ENCODE results near the gene LNX1.
"Not testable (repeated sequence)": the region's sequence is repeated elsewhere in the genome, so short reads cannot be mapped to it uniquely, and the experiment has no call there.

Gene LNX1

GRCh38 chr4:53432528-53433424, 158.5 kb downstream of the LNX1 start:
- no peak for DNase-seq (ENCODE audit: low read depth, low spot score)
- peaks cover 20% of the 10 kb centered on the region for H3K36me3 ChIP-seq (ENCODE audit: insufficient read depth, insufficient read length, low read length)
- no peaks in the 10 kb centered on the region for H3K4me1 ChIP-seq (ENCODE audit: insufficient read depth, insufficient read length)
- no peaks in the 10 kb centered on the region for H3K9me3 ChIP-seq (ENCODE audit: insufficient read depth, low read length)
- no peaks in the 10 kb centered on the region for H3K27me3 ChIP-seq (ENCODE audit: insufficient read depth, insufficient read length)
- TF ChIP-seq SUZ12 (IDR thresholded peaks at IDR 0.05; ENCODE audit: extremely low read depth, insufficient read depth, insufficient read length): no peak
- H3K4me3 ChIP-seq (ENCODE audit: insufficient read length, low read depth): no peak overlapping the region
- H3K9ac ChIP-seq (ENCODE audit: insufficient read length, low read depth): no peak overlapping the region

DNA sequence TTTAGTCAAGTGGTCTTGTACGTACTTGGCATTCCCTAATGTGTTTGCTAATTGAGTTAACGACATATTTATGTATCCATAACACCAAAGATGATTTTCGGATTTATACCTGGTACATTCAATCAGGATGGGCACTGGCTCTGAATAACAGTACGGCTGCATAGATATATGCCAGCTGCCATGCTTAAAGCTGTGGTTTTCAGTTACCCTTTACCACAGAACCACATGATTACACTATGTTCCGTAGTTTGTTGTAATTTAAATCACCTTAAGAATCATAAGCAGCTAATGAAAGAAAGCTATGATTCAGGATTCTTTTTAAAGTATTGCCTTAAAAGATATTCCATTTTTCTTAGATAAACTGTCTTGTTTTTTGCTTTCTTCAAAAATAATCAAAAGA, 160.2 kb downstream of the LNX1 start:
- no peak for TF ChIP-seq SUZ12 (IDR thresholded peaks at IDR 0.05; ENCODE audit: extremely low read depth, insufficient read depth, insufficient read length)
- TF ChIP-seq YY1 (IDR thresholded peaks at IDR 0.05; ENCODE audit: insufficient read depth, insufficient read length): no peak
- TF ChIP-seq ZNF274 (IDR thresholded peaks at IDR 0.05; ENCODE audit: low read depth, low read length): no peak
- Histone ChIP-seq H3K4me3 (ENCODE audit: insufficient read length, low read depth) (no peak overlapping the region), H3K9ac (ENCODE audit: insufficient read length, low read depth) (no peak overlapping the region), H3K4me1 (ENCODE audit: insufficient read depth, insufficient read length) (no peaks in the 10 kb centered on the region), H3K36me3 (ENCODE audit: insufficient read depth, insufficient read length, low read length) (peaks cover 25% of the 10 kb centered on the region), H3K27me3 (ENCODE audit: insufficient read depth, insufficient read length) (no peaks in the 10 kb centered on the region), H3K9me3 (ENCODE audit: insufficient read depth, low read length) (no peaks in the 10 kb centered on the region)
- DNase-seq (ENCODE audit: low read depth, low spot score): no peak

GRCh38 chr4:53427366-53427765, 163.9 kb downstream of the LNX1 start:
- Histone ChIP-seq H3K36me3 (ENCODE audit: insufficient read depth, insufficient read length, low read length) (peaks cover 31% of the 10 kb centered on the region), H3K27me3 (ENCODE audit: insufficient read depth, insufficient read length) (no peaks in the 10 kb centered on the region), H3K9ac (ENCODE audit: insufficient read length, low read depth) (no peak overlapping the region), H3K4me3 (ENCODE audit: insufficient read length, low read depth) (no peak overlapping the region), H3K9me3 (ENCODE audit: insufficient read depth, low read length) (no peaks in the 10 kb centered on the region), H3K4me1 (ENCODE audit: insufficient read depth, insufficient read length) (no peaks in the 10 kb centered on the region)
- no peak for TF ChIP-seq YY1 (IDR thresholded peaks at IDR 0.05; ENCODE audit: insufficient read depth, insufficient read length)
- no peak for TF ChIP-seq ZNF274 (IDR thresholded peaks at IDR 0.05; ENCODE audit: low read depth, low read length)
- no peak for TF ChIP-seq SUZ12 (IDR thresholded peaks at IDR 0.05; ENCODE audit: extremely low read depth, insufficient read depth, insufficient read length)
- DNase-seq (ENCODE audit: low read depth, low spot score): no peak

GRCh38 chr4:53424280-53424679, 167.0 kb downstream of the LNX1 start:
- H3K27me3 ChIP-seq (ENCODE audit: insufficient read depth, insufficient read length): no peaks in the 10 kb centered on the region
- H3K9me3 ChIP-seq (ENCODE audit: insufficient read depth, low read length): no peaks in the 10 kb centered on the region
- no peak overlapping the region for H3K4me3 ChIP-seq (ENCODE audit: insufficient read length, low read depth)
- peaks cover 23% of the 10 kb centered on the region for H3K36me3 ChIP-seq (ENCODE audit: insufficient read depth, insufficient read length, low read length)
- no peak for DNase-seq (ENCODE audit: low read depth, low spot score)
- TF ChIP-seq ZNF274 (IDR thresholded peaks at IDR 0.05; ENCODE audit: low read depth, low read length): no peak
- no peak for TF ChIP-seq SUZ12 (IDR thresholded peaks at IDR 0.05; ENCODE audit: extremely low read depth, insufficient read depth, insufficient read length)
- no peak for TF ChIP-seq YY1 (IDR thresholded peaks at IDR 0.05; ENCODE audit: insufficient read depth, insufficient read length)
- no peaks in the 10 kb centered on the region for H3K4me1 ChIP-seq (ENCODE audit: insufficient read depth, insufficient read length)
- H3K9ac ChIP-seq (ENCODE audit: insufficient read length, low read depth): no peak overlapping the region

GRCh38 chr4:53422367-53422766, 168.9 kb downstream of the LNX1 start:
- no peak overlapping the region for H3K4me3 ChIP-seq (ENCODE audit: insufficient read length, low read depth)
- no peak for DNase-seq (ENCODE audit: low read depth, low spot score)
- H3K9me3 ChIP-seq (ENCODE audit: insufficient read depth, low read length): no peaks in the 10 kb centered on the region
- TF ChIP-seq ZNF274 (IDR thresholded peaks at IDR 0.05; ENCODE audit: low read depth, low read length) (no peak), YY1 (IDR thresholded peaks at IDR 0.05; ENCODE audit: insufficient read depth, insufficient read length) (no peak), SUZ12 (IDR thresholded peaks at IDR 0.05; ENCODE audit: extremely low read depth, insufficient read depth, insufficient read length) (no peak)
- H3K27me3 ChIP-seq (ENCODE audit: insufficient read depth, insufficient read length): no peaks in the 10 kb centered on the region
- no peaks in the 10 kb centered on the region for H3K4me1 ChIP-seq (ENCODE audit: insufficient read depth, insufficient read length)
- H3K36me3 ChIP-seq (ENCODE audit: insufficient read depth, insufficient read length, low read length): peaks cover 14% of the 10 kb centered on the region
- no peak overlapping the region for H3K9ac ChIP-seq (ENCODE audit: insufficient read length, low read depth)

- Histone ChIP-seq H3K9me3 (ENCODE audit: insufficient read depth, low read length) (no peaks in the 10 kb centered on the region), H3K9ac (ENCODE audit: insufficient read length, low read depth) (no peak overlapping the region), H3K36me3 (ENCODE audit: insufficient read depth, insufficient read length, low read length) (peaks cover 12% of the 10 kb centered on the region), H3K4me1 (ENCODE audit: insufficient read depth, insufficient read length) (no peaks in the 10 kb centered on the region), H3K27me3 (ENCODE audit: insufficient read depth, insufficient read length) (no peaks in the 10 kb centered on the region), H3K4me3 (ENCODE audit: insufficient read length, low read depth) (no peak overlapping the region)
- no peak for TF ChIP-seq YY1 (IDR thresholded peaks at IDR 0.05; ENCODE audit: insufficient read depth, insufficient read length)
- no peak for TF ChIP-seq ZNF274 (IDR thresholded peaks at IDR 0.05; ENCODE audit: low read depth, low read length)
- no peak for TF ChIP-seq SUZ12 (IDR thresholded peaks at IDR 0.05; ENCODE audit: extremely low read depth, insufficient read depth, insufficient read length)
- no peak for DNase-seq (ENCODE audit: low read depth, low spot score)
These were observed 169.5 kb downstream of the LNX1 start for GRCh38 chr4:53421791-53422190.

- TF ChIP-seq ZNF274 (IDR thresholded peaks at IDR 0.05; ENCODE audit: low read depth, low read length) (no peak), YY1 (IDR thresholded peaks at IDR 0.05; ENCODE audit: insufficient read depth, insufficient read length) (no peak)
- DNase-seq (ENCODE audit: low read depth, low spot score): no peak
- Histone ChIP-seq H3K4me3 (ENCODE audit: insufficient read length, low read depth) (no peak overlapping the region), H3K36me3 (ENCODE audit: insufficient read depth, insufficient read length, low read length) (peaks cover 8% of the 10 kb centered on the region), H3K4me1 (ENCODE audit: insufficient read depth, insufficient read length) (no peaks in the 10 kb centered on the region), H3K27me3 (ENCODE audit: insufficient read depth, insufficient read length) (no peaks in the 10 kb centered on the region), H3K9ac (ENCODE audit: insufficient read length, low read depth) (no peak overlapping the region), H3K9me3 (ENCODE audit: insufficient read depth, low read length) (no peaks in the 10 kb centered on the region)
These were observed 172.1 kb downstream of the LNX1 start for GRCh38 chr4:53419208-53419607.

GRCh38 chr4:53409479-53409878, 181.8 kb downstream of the LNX1 start:
- not testable (repeated sequence) for H3K4me1 ChIP-seq (ENCODE audit: insufficient read depth, insufficient read length); H3K36me3 ChIP-seq (ENCODE audit: insufficient read depth, insufficient read length, low read length); DNase-seq (ENCODE audit: low read depth, low spot score); H3K27me3 ChIP-seq (ENCODE audit: insufficient read depth, insufficient read length); H3K4me3 ChIP-seq (ENCODE audit: insufficient read length, low read depth); H3K9ac ChIP-seq (ENCODE audit: insufficient read length, low read depth)
- H3K9me3 ChIP-seq (ENCODE audit: insufficient read depth, low read length): peaks cover 12% of the 10 kb centered on the region; the same call in 1 of the 2 replicates
